HG02870 (cell line): ENCODE results near the gene CDK12.

Source experiments
- ATAC-seq: cut with Tn5 transposase; IDR thresholded peaks from one replicate; pipeline ENCODE4 v1.9.1; 2021; ENCODE audit warnings: mild to moderate bottlenecking, moderate library complexity; ENCODE audit not compliant: unreplicated experiment

The CDK12 gene

GRCh38 chr17:39581071-39581758, 119.9 kb downstream of the CDK12 start:
- no peak for ATAC-seq

GRCh38 chr17:39581759-39582085, 120.4 kb downstream of the CDK12 start:
- no peak for ATAC-seq

DNA sequence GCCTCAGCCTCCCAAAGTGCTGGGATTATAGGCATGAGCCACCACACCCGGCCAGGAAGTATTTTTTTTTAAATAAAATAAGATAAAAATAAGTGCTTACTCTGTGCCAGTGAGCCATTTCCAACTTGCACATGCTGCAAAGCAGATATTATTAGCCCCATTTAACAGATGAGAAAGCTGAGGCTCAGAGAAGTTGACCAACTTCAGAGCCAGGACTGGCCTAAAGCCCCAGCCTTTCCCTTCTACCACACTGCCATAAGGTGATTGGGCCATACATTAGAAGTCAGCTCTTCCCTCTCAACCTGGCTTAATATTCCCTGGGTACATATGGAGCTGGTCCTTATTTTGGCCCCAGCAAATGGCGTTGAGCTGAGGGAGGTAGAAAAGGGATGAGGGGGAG, 121.4 kb downstream of the CDK12 start:
- no peak for ATAC-seq
